Neutrophil (primary cell): ENCODE results near the gene SH3TC2.

Experiments used
- H3K27ac ChIP-seq: fragments of 200-600 bp; sonication (generic); 2 replicates; pipeline ENCODE4 v1.5.1; 2016; ENCODE audit warnings: mild to moderate bottlenecking, moderate library complexity
- H3K27me3 ChIP-seq: fragments of 200-600 bp; sonication (generic); 2 replicates; pipeline ENCODE4 v1.6.0; 2016; ENCODE audit warnings: mild to moderate bottlenecking
- H3K36me3 ChIP-seq: fragments of 200-600 bp; sonication (generic); 2 replicates; pipeline ENCODE4 v1.5.1; 2017
- H3K4me1 ChIP-seq, 2 experiments: fragments of 200-600 bp in 1 of 2; sonication (generic) in 1 of 2; 1 replicate in 1 of 2; 2 replicates in 1 of 2; pipeline versions ENCODE4 v1.5.1 to v1.6.1; 2013 to 2016; ENCODE audit warnings: low read depth in 1 of 2, low read length in 1 of 2, mild to moderate bottlenecking in 1 of 2, moderate library complexity in 1 of 2; ENCODE audit not compliant: control insufficient read depth in 1 of 2, insufficient read depth in 1 of 2
- H3K4me3 ChIP-seq, 2 experiments: fragments of 200-600 bp in 1 of 2; sonication (generic) in 1 of 2; 1 replicate in 1 of 2; 2 replicates in 1 of 2; pipeline ENCODE4 v1.5.1; 2013 to 2016; ENCODE audit warnings: low read depth in 1 of 2, low read length in 1 of 2, mild to moderate bottlenecking in 1 of 2, moderate library complexity in 1 of 2
- H3K9me3 ChIP-seq: fragments of 200-600 bp; sonication (generic); 2 replicates; pipeline ENCODE4 v1.5.1; 2016
- TF ChIP-seq, protein P1 (sequence below): fragments of 200-600 bp; sonication (generic); IDR thresholded peaks from 2 replicates; pipeline ENCODE4 v1.5.1; 2016; ENCODE audit warnings: antibody characterized with exemption

The SH3TC2 gene

DNA sequence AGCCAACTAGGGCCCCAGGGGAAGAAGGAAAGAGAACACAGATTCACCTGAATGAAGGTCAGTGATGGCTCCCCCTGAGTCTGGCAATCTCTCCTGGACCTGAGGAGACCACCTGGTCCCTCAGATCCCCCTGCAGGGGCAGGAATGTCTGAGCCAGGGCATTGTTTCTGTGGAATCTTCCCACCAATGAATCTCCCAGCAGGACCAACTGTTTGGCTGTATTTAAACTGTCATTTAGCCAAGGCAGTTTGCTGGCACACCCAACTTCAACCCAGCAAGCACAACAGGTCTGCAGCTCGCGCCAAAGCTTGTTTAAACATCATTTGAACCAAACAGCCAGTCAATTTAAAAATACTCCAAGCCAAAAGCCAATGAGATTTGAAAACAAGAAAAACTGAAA, 92.6 kb downstream of the SH3TC2 start:
- Histone ChIP-seq H3K9me3 (no peaks in the 10 kb centered on the region), H3K27me3 (no peaks in the 10 kb centered on the region), H3K27ac (no peak overlapping the region), H3K4me1 (peaks cover 10 to 14% of the 10 kb centered on the region in 2 experiments), H3K36me3 (no peaks in the 10 kb centered on the region), H3K4me3 (no peak overlapping the region)
- TF ChIP-seq, protein P1, sequence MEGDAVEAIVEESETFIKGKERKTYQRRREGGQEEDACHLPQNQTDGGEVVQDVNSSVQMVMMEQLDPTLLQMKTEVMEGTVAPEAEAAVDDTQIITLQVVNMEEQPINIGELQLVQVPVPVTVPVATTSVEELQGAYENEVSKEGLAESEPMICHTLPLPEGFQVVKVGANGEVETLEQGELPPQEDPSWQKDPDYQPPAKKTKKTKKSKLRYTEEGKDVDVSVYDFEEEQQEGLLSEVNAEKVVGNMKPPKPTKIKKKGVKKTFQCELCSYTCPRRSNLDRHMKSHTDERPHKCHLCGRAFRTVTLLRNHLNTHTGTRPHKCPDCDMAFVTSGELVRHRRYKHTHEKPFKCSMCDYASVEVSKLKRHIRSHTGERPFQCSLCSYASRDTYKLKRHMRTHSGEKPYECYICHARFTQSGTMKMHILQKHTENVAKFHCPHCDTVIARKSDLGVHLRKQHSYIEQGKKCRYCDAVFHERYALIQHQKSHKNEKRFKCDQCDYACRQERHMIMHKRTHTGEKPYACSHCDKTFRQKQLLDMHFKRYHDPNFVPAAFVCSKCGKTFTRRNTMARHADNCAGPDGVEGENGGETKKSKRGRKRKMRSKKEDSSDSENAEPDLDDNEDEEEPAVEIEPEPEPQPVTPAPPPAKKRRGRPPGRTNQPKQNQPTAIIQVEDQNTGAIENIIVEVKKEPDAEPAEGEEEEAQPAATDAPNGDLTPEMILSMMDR: no peak

DNA sequence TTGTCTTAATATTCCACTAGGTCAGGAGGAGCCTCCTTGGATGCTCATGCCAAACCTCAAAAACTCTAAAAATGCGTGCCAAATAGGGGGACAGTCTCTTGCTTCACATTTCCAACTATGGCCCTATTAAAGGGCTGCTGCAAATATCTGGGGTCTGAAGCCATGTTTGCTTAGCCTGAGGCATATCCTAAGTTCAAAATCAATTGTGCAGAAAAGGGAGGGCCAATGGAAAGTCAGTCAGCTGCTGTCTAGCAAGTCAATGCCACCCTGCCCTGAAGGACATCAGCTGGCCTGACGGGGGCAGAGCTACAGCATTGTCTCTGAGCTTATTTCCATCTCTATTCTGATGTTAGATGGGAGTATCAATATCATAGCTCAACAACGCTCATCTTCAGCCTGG, 93.6 kb downstream of the SH3TC2 start:
- Histone ChIP-seq H3K4me3 (no peak overlapping the region), H3K27ac (no peak overlapping the region), H3K4me1 (peaks cover 12 to 15% of the 10 kb centered on the region in 2 experiments), H3K27me3 (no peaks in the 10 kb centered on the region), H3K9me3 (no peaks in the 10 kb centered on the region), H3K36me3 (no peaks in the 10 kb centered on the region)
- TF ChIP-seq, protein P1: no peak

DNA sequence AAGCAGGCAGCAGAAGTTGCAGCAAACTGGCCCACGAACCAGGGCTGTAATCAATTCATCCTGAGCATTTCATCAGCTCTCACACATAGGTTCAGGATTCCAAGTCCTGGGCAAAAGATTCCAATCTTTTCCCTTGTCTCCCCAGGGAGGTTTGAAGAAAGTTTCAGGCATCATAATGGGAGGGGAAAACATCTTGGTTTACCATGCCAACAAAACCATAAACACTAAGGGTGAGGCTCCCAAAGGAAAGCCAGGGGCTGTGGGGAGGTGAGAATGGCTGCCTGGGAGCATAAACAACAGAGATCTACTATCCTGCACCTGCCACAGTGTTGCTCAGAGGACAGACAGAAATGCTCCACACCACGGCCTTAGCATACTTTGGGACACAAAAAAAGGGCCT, 94.6 kb downstream of the SH3TC2 start:
- H3K4me1 ChIP-seq: peaks cover 21 to 22% of the 10 kb centered on the region in 2 experiments

DNA sequence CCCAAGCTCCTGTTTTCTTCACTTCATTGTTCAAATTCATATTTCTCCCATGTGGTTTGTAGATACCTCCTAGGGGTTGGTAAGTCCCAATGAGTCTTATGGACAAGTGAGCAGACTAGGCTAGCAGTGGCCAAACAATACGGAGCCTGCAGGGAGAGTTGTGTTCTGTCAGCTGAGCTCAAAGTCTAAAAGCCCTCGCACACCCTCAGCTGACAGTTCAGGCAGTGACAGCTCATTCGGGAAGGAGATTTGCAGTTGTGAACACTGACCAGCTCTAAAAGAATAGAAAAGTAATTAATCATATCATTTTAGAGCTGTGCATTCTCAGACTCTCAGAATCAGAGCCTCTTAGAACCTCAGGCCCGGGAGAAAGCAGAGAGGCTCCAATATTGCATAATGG, 95.1 kb downstream of the SH3TC2 start:
- Histone ChIP-seq H3K36me3 (no peaks in the 10 kb centered on the region), H3K9me3 (no peaks in the 10 kb centered on the region), H3K27ac (no peak overlapping the region), H3K4me3 (no peak overlapping the region), H3K27me3 (no peaks in the 10 kb centered on the region), H3K4me1 (peaks cover 21% of the 10 kb centered on the region in 2 experiments)
- TF ChIP-seq, protein P1: no peak

More for the DNA sequence above, 94.6 kb downstream of the SH3TC2 start:
- Histone ChIP-seq H3K27me3 (no peaks in the 10 kb centered on the region), H3K36me3 (no peaks in the 10 kb centered on the region), H3K9me3 (no peaks in the 10 kb centered on the region), H3K27ac (no peak overlapping the region), H3K4me3 (no peak overlapping the region)
- TF ChIP-seq, protein P1: no peak

DNA sequence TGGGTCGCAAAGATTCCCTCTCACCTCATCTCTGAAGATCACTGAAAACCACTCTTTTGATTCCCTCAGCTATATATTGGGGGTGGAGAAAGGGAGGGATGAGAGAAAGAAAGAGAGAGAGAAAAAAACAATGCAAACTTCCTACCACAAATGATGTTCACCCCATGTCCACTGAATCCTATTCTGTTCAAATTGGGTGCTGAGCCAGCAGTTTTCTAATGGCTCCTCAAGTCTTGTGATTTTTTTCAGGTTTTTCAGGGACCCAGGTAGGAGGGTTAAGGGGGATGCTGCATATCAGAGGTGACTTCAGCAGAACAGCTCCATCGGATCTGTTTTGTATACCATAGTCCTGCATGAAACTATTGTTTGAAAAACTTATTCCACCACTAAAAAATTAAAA, 95.9 kb downstream of the SH3TC2 start:
- TF ChIP-seq, protein P1: no peak
- H3K4me1 ChIP-seq: peaks cover 15% of the 10 kb centered on the region in 2 experiments
- H3K27ac ChIP-seq: no peak overlapping the region
- no peak overlapping the region for H3K4me3 ChIP-seq
- H3K9me3 ChIP-seq: no peaks in the 10 kb centered on the region
- H3K27me3 ChIP-seq: no peaks in the 10 kb centered on the region
- H3K36me3 ChIP-seq: no peaks in the 10 kb centered on the region

DNA sequence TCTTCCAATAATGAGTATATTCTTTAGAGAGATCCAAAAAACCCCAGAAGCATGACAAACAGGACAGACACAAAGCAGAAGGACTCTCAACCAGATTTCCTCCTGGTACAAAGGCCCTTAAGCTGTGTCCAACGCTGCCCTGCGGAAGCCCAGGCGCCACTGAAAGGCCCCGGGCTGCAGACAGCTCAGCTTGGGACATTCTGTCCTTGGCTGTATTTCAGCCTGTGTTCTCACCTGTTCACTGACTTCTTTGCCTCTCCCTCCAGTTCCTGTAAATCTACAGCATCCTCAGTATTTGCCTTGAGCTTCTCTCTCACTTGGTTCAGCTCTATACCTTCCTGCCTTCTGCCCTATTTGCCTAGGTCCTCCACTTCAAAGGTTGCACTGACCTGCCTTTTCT, 96.5 kb downstream of the SH3TC2 start:
- peaks cover 15% of the 10 kb centered on the region in 2 experiments for H3K4me1 ChIP-seq
- TF ChIP-seq, protein P1: no peak
- no peak overlapping the region for H3K27ac ChIP-seq

More for the DNA sequence above, 96.5 kb downstream of the SH3TC2 start:
- Histone ChIP-seq H3K4me3 (no peak overlapping the region), H3K27me3 (no peaks in the 10 kb centered on the region), H3K9me3 (no peaks in the 10 kb centered on the region), H3K36me3 (no peaks in the 10 kb centered on the region)
